GM23338 (cell line): ENCODE results near the gene SLC66A3. TPM values are rescaled to one million over a fixed set of nuclear protein-coding genes. Genes with fewer than 3 reads are reported as not detected.

Source experiments
- ATAC-seq: fragments of 200-7000 bp; cut with Tn5 transposase; 3 replicates; pipeline ENCODE4 v1.9.1; 2020
- DNase-seq: peaks from one replicate; pipeline ENCODE4 v3.0.0-alpha.2; 2015; ENCODE audit warnings: low spot score
- H2AFZ ChIP-seq: fragments of 200-600 bp; sonication (generic); 2 replicates; pipeline ENCODE4 v1.8.0; 2016; ENCODE audit warnings: antibody characterized with exemption, mild to moderate bottlenecking, moderate library complexity
- H3F3A ChIP-seq: fragments of 200-600 bp; sonication (generic); replicated peaks from 2 replicates; pipeline ENCODE4 v1.8.0; 2017; ENCODE audit warnings: antibody characterized with exemption, mixed run types, low read depth
- H3K27ac ChIP-seq: fragments of 200-600 bp; sonication (generic); 2 replicates; pipeline ENCODE4 v1.6.1; 2016; ENCODE audit warnings: low read depth
- H3K27me3 ChIP-seq: fragments of 200-600 bp; sonication (generic); 2 replicates; pipeline ENCODE4 v1.8.0; 2016; ENCODE audit warnings: mild to moderate bottlenecking, mixed run types, moderate library complexity; ENCODE audit not compliant: insufficient read depth
- H3K36me3 ChIP-seq: fragments of 200-600 bp; sonication (generic); 2 replicates; pipeline ENCODE4 v1.8.0; 2016; ENCODE audit warnings: mild to moderate bottlenecking; ENCODE audit not compliant: insufficient read depth
- H3K4me1 ChIP-seq: fragments of 200-600 bp; sonication (generic); 2 replicates; pipeline ENCODE4 v1.8.0; 2016; ENCODE audit warnings: mild to moderate bottlenecking, moderate library complexity; ENCODE audit not compliant: insufficient read depth
- H3K4me2 ChIP-seq: fragments of 200-600 bp; sonication (generic); 2 replicates; pipeline ENCODE4 v1.7.1; 2017; ENCODE audit warnings: mixed run types
- H3K4me3 ChIP-seq: fragments of 200-600 bp; sonication (generic); 2 replicates; pipeline ENCODE4 v1.6.1; 2016; ENCODE audit warnings: mixed run types
- H3K79me2 ChIP-seq: fragments of 200-600 bp; sonication (generic); replicated peaks from 2 replicates; pipeline ENCODE4 v1.8.0; 2017; ENCODE audit warnings: mild to moderate bottlenecking; ENCODE audit not compliant: insufficient read depth
- H3K9me2 ChIP-seq: fragments of 200-600 bp; sonication (generic); 2 replicates; pipeline ENCODE4 v1.8.0; 2017; ENCODE audit not compliant: insufficient read depth
- H4K20me1 ChIP-seq: fragments of 200-600 bp; sonication (generic); replicated peaks from 2 replicates; pipeline ENCODE4 v1.8.0; 2017; ENCODE audit warnings: mild to moderate bottlenecking; ENCODE audit not compliant: insufficient read depth
- H3K27ac Mint-ChIP-seq: 2 replicates; pipeline ENCODE4 v1.8.0; 2020; ENCODE audit warnings: inconsistent platforms, mild to moderate bottlenecking, moderate library complexity, mixed read lengths
- H3K27me3 Mint-ChIP-seq: 3 replicates; pipeline ENCODE4 v1.8.0; 2022; ENCODE audit warnings: low read depth, mild to moderate bottlenecking, moderate library complexity, mixed read lengths, inconsistent platforms; ENCODE audit not compliant: insufficient read depth, poor library complexity
- H3K36me3 Mint-ChIP-seq: 3 replicates; pipeline ENCODE4 v1.8.0; 2021; ENCODE audit warnings: low read depth, mild to moderate bottlenecking, inconsistent platforms, moderate library complexity, mixed read lengths
- H3K4me1 Mint-ChIP-seq: 3 replicates; pipeline ENCODE4 v1.8.0; 2020; ENCODE audit warnings: mild to moderate bottlenecking, inconsistent platforms, mixed read lengths
- H3K4me3 Mint-ChIP-seq: 3 replicates; pipeline ENCODE4 v1.8.0; 2021; ENCODE audit warnings: moderate library complexity, mild to moderate bottlenecking, inconsistent platforms, mixed read lengths
- H3K9me3 Mint-ChIP-seq: 3 replicates; pipeline ENCODE4 v1.8.0; 2020; ENCODE audit warnings: moderate library complexity, mild to moderate bottlenecking, inconsistent platforms, mixed read lengths
- EZH2 ChIP-seq: fragments of 200-600 bp; sonication (generic); IDR thresholded peaks from one replicate; pipeline ENCODE4 v1.8.0; 2017; ENCODE audit warnings: antibody characterized with exemption, mild to moderate bottlenecking, low read depth; ENCODE audit not compliant: unreplicated experiment
- EZH2phosphoT487 ChIP-seq: fragments of 200-600 bp; sonication (generic); IDR thresholded peaks from one replicate; pipeline ENCODE4 v1.8.1; 2018; ENCODE audit warnings: antibody characterized with exemption; ENCODE audit not compliant: unreplicated experiment
- NANOG ChIP-seq: IDR thresholded peaks from 2 replicates; pipeline ENCODE4 v1.6.1; 2016; ENCODE audit warnings: antibody characterized with exemption, borderline replicate concordance
- ZNF331 ChIP-seq: fragments of 250-450 bp; sonication (Bioruptor Pico); IDR thresholded peaks from 2 replicates; pipeline ENCODE4 v1.5.0; 2020; ENCODE audit warnings: low read depth, mild to moderate bottlenecking, moderate library complexity
- polyA plus RNA-seq: library from polyadenylated mRNA; unstranded; fragments of >200 nt; fragmentation: Nextera tagmentation; extraction: Ambion mirVana; gene quantifications from 2 replicates; pipeline ENCODE4 v1.2.1, GENCODE V29; 2016
- total RNA-seq: library from RNA; depleted of rRNA; stranded (reverse); fragments of >200 nt; shearing (Covaris generic); gene quantifications from 2 replicates; pipeline ENCODE4 v1.2.3, GENCODE V29; 2014
- TF ChIP-seq, protein P1 (sequence below): fragments of 250-450 bp; sonication (Bioruptor Pico); IDR thresholded peaks from 2 replicates; pipeline ENCODE4 v1.5.0; 2020; ENCODE audit warnings: mild to moderate bottlenecking, moderate library complexity
- TF ChIP-seq, protein P2 (sequence below), 2 experiments: fragments of 200-600 bp in 1 of 2; sonication (generic) in 1 of 2; conservative IDR thresholded peaks; 2 replicates each; pipeline versions ENCODE4 v1.5.1 to v1.6.1; 2016 to 2017; ENCODE audit warnings: antibody characterized with exemption in 2 of 2, low read depth in 2 of 2, mild to moderate bottlenecking in 2 of 2, moderate library complexity in 1 of 2
- TF ChIP-seq, protein P3 (sequence below): IDR thresholded peaks from 2 replicates; pipeline ENCODE4 v1.6.1; 2016; ENCODE audit warnings: antibody characterized with exemption

SLC66A3 gene
- total and polyA plus RNA-seq, 2 experiments from 2014 or later = 13.7 to 18.4 TPM

DNA sequence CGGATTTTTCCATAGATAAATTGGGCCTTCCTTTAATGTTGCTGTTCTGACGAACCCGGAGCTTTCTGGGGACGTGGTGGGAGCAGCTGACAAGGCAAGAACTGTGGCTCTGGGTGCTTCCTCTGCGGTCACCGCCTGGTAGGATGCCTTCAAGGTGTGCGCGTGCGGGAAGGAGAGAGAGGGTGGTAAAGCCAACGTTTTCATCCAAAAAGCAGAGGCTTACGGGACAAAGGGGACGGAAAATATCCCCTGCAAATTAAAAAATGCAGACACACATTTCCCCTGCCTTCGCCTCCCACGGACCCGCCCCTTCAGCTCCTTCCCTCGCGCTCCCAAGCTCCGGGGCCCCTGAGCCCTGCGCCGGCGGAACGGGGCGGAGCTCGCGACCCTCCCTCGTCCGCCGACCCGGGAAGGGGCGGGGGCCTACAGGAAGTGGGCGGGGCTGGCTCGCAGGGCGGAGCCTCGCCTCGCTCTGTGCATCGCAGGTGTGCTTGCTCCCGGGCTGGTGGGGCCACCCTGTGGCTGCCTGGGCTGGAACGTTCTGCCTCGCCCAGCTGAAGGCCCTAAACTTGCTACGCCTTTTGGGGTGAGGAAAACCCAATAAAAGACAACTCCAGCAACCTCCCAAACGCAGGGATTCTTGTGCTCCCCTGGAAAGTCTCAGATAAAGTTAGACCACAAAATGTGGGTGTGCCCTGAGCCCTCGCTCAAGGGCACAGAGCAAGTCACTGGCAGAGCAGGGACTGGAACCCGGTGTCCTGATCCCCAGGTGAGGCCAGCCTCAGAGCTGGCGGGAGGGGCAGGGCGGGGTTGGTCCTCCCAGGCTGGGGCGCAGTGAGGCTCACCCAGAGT lies 25.4 kb upstream of the SLC66A3 start (continued):
- TF ChIP-seq, protein P1, sequence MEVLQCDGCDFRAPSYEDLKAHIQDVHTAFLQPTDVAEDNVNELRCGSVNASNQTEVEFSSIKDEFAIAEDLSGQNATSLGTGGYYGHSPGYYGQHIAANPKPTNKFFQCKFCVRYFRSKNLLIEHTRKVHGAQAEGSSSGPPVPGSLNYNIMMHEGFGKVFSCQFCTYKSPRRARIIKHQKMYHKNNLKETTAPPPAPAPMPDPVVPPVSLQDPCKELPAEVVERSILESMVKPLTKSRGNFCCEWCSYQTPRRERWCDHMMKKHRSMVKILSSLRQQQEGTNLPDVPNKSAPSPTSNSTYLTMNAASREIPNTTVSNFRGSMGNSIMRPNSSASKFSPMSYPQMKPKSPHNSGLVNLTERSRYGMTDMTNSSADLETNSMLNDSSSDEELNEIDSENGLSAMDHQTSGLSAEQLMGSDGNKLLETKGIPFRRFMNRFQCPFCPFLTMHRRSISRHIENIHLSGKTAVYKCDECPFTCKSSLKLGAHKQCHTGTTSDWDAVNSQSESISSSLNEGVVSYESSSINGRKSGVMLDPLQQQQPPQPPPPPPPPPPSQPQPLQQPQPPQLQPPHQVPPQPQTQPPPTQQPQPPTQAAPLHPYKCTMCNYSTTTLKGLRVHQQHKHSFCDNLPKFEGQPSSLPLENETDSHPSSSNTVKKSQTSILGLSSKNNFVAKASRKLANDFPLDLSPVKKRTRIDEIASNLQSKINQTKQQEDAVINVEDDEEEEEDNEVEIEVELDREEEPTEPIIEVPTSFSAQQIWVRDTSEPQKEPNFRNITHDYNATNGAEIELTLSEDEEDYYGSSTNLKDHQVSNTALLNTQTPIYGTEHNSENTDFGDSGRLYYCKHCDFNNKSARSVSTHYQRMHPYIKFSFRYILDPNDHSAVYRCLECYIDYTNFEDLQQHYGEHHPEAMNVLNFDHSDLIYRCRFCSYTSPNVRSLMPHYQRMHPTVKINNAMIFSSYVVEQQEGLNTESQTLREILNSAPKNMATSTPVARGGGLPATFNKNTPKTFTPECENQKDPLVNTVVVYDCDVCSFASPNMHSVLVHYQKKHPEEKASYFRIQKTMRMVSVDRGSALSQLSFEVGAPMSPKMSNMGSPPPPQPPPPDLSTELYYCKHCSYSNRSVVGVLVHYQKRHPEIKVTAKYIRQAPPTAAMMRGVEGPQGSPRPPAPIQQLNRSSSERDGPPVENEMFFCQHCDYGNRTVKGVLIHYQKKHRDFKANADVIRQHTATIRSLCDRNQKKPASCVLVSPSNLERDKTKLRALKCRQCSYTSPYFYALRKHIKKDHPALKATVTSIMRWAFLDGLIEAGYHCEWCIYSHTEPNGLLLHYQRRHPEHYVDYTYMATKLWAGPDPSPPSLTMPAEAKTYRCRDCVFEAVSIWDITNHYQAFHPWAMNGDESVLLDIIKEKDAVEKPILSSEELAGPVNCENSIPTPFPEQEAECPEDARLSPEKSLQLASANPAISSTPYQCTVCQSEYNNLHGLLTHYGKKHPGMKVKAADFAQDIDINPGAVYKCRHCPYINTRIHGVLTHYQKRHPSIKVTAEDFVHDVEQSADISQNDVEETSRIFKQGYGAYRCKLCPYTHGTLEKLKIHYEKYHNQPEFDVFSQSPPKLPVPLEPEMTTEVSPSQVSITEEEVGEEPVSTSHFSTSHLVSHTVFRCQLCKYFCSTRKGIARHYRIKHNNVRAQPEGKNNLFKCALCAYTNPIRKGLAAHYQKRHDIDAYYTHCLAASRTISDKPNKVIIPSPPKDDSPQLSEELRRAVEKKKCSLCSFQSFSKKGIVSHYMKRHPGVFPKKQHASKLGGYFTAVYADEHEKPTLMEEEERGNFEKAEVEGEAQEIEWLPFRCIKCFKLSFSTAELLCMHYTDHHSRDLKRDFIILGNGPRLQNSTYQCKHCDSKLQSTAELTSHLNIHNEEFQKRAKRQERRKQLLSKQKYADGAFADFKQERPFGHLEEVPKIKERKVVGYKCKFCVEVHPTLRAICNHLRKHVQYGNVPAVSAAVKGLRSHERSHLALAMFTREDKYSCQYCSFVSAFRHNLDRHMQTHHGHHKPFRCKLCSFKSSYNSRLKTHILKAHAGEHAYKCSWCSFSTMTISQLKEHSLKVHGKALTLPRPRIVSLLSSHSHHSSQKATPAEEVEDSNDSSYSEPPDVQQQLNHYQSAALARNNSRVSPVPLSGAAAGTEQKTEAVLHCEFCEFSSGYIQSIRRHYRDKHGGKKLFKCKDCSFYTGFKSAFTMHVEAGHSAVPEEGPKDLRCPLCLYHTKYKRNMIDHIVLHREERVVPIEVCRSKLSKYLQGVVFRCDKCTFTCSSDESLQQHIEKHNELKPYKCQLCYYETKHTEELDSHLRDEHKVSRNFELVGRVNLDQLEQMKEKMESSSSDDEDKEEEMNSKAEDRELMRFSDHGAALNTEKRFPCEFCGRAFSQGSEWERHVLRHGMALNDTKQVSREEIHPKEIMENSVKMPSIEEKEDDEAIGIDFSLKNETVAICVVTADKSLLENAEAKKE (CRISPR knock-in tag) = 0 out of 2 replicates have a peak, but pooled peaks have one; percentile 53
- TF ChIP-seq, protein P2, sequence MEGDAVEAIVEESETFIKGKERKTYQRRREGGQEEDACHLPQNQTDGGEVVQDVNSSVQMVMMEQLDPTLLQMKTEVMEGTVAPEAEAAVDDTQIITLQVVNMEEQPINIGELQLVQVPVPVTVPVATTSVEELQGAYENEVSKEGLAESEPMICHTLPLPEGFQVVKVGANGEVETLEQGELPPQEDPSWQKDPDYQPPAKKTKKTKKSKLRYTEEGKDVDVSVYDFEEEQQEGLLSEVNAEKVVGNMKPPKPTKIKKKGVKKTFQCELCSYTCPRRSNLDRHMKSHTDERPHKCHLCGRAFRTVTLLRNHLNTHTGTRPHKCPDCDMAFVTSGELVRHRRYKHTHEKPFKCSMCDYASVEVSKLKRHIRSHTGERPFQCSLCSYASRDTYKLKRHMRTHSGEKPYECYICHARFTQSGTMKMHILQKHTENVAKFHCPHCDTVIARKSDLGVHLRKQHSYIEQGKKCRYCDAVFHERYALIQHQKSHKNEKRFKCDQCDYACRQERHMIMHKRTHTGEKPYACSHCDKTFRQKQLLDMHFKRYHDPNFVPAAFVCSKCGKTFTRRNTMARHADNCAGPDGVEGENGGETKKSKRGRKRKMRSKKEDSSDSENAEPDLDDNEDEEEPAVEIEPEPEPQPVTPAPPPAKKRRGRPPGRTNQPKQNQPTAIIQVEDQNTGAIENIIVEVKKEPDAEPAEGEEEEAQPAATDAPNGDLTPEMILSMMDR (conservative IDR thresholded peaks at IDR 0.05; ENCODE audit: low read depth in 2 of 2) = peak; percentile 47 to 86

DNA sequence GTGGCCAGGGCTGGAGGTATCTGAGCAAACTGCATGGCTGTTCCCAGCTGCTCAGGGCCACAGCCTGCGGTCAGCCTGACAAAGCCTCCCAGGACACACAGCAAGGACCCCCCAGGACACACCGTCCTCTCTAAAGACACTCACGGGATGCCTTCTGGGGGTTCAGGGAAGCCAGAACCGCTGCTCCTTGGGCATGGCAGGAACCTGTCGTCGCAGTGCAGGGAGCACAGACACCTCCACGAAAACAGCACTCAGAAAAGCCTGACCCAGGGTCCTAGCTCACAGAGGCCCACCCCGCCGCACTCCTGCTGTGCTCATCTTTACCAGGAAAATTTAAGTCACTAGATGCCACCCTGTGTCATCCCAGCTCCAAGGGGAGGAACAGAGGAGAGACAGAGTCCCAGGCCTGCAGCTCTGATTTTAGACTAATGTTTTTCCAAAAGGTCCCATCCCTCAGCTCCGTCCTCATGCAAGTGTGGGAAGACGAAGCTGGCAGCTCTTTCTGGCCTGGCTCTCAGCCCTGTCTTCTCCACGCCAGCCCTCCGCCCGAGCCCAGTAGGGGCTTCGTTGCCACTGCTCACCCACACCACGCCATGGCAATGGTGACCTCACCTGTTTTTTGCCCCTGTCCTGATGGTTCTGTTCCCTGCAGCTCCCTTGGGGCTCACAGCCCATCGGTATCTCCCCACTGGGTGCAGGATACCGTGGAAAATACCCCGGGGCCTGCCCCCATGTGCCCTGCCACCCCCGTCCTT lies 23.9 kb upstream of the SLC66A3 start:
- H3K27ac ChIP-seq = no peak overlapping the region
- H3F3A ChIP-seq = peaks cover 4% of the 10 kb centered on the region; the same call in 1 of the 2 replicates
- no peak overlapping the region for H3K4me2 ChIP-seq
- no peak for DNase-seq
- H3K4me1 ChIP-seq = peaks cover 9% of the 10 kb centered on the region
- Mint-ChIP-seq H3K4me1 (peaks cover 9% of the 10 kb centered on the region), H3K9me3 (no peaks in the 10 kb centered on the region), H3K27me3 (peaks cover 14% of the 10 kb centered on the region), H3K27ac (no peak overlapping the region), H3K36me3 (no peaks in the 10 kb centered on the region), H3K4me3 (no peak overlapping the region)
- H4K20me1 ChIP-seq = no peaks in the 10 kb centered on the region
- TF ChIP-seq, protein P2 (conservative IDR thresholded peaks at IDR 0.05; ENCODE audit: low read depth in 2 of 2) = no peak
- TF ChIP-seq, protein P3, sequence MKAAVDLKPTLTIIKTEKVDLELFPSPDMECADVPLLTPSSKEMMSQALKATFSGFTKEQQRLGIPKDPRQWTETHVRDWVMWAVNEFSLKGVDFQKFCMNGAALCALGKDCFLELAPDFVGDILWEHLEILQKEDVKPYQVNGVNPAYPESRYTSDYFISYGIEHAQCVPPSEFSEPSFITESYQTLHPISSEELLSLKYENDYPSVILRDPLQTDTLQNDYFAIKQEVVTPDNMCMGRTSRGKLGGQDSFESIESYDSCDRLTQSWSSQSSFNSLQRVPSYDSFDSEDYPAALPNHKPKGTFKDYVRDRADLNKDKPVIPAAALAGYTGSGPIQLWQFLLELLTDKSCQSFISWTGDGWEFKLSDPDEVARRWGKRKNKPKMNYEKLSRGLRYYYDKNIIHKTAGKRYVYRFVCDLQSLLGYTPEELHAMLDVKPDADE = no peak
- TF ChIP-seq EZH2phosphoT487 = no peak
- no peak for TF ChIP-seq NANOG
- no peak for TF ChIP-seq ZNF331
- TF ChIP-seq EZH2 = no peak
- no peak overlapping the region for H2AFZ ChIP-seq
- H3K27me3 ChIP-seq = no peaks in the 10 kb centered on the region
- H3K9me2 ChIP-seq = no peaks in the 10 kb centered on the region
- no peak overlapping the region for H3K4me3 ChIP-seq
- H3K36me3 ChIP-seq = no peaks in the 10 kb centered on the region
- H3K79me2 ChIP-seq = no peaks in the 10 kb centered on the region
- ATAC-seq = no peak
